HG02981 (cell line): ENCODE measurements around the gene MAP2K7.
"Not testable (repeated sequence)": the region's sequence is repeated elsewhere in the genome, so short reads cannot be mapped to it uniquely, and the experiment has no call there.

Experiments
- ATAC-seq: cut with Tn5 transposase; IDR thresholded peaks from one replicate; pipeline ENCODE4 v1.9.1; 2021; ENCODE audit warnings: mild to moderate bottlenecking, moderate library complexity; ENCODE audit not compliant: unreplicated experiment

Gene MAP2K7

DNA sequence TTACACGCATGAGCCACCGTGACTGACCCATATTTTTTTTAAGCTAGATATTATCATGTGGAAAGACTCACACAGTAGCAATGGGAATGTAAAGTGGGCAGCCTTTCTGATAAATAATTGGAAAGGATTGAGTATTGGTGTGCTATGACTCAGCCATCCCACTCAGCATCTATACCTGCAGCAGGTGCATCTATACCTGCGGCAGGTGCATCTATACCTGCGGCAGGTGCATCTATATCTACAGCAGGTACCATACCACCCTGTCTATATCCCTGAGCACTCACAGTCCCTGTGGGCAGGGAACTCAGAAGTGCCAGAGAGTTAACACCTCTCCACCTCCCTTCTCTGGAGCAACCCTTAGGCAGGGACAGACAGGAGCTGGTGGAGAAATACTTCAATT is 20.6 kb upstream of the MAP2K7 start:
- ATAC-seq, result no peak

DNA sequence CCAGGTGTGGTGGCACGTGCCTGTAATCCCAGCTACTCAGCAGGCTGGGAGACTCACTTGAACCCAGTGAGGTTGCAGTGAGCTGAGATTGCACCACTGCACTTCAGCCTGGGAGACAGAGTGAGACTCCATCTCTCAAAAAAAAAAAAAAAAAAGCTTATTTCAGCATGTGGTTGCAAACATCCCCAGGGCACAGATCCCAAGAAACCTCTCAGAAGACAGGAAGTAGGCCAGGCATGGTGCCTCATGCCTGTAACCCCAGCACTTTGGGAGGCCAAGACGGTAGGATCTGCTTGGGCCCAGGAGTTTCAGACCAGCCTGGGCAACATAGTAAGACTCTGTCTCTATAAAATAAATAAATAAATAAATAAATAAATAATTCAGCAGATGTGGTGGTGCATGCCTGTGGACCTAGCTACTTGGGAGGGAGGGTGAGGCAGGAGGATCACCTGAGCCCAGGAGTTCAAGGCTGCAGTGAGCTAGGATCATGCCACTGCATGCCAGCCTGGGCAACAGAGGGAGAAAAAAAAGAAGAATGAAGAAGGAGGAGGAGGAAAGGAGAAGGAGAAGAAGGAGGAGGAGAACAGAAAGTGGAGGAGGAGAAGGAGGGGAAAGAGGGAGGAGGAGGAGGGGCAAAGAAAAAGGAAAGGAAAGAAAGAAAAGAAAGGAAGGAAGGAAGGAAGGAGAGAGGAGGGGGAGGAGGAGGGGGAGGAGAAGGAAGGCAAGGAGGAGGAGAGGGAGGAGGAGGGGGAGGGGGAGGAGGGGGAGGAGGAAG is 19.7 kb upstream of the MAP2K7 start:
- no peak for ATAC-seq

DNA sequence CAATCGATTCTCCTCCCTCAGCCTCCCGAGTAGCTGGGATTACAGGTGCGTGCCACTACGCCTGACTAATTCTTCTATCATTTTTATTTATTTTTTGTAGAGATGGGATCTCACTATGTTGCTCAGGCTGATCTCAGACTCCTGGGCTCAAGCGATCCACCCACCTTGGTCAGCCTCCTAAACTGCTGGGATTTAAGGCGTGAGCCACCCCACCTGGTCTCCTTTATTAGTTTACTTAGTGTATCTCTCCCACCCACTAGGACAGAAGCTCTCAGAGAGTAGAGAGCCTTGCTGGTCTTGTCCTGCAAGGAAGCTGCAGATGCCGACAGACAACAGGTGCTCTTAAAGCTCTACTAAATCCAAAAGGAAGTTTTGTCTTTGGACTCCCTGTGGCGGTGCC is 17.9 kb upstream of the MAP2K7 start:
- ATAC-seq, result no peak

GRCh38 chr19:7887408-7888144 is 16.1 kb upstream of the MAP2K7 start:
- no peak for ATAC-seq

- ATAC-seq, result no peak
Observed at GRCh38 chr19:7888145-7888825, 15.4 kb upstream of the MAP2K7 start, which contains the start of gene LRRC8E. Gene LRRC8E, plus strand, starts transcription at chr19:7888510. Its CDS starts 7,094 bp downstream, at chr19:7895604.

DNA sequence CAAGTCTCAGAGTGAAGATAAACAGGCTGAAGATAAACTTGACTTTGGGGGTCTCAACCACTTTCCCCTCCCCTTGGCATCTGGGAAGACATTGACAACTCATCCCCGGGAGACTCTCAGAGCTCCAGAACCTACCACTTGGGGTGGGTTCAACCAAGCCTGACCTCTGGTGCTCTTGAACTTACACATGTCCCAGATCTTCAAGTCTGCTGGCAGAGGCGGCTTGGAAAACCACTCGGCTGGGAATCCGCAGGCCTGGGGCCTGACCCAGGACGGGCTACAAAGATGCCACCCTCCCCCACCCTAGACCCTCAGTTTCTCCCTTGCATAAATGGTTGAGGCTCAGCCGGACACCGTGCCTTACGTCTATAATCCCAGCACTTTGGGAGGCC is 14.9 kb upstream of the MAP2K7 start:
- no peak for ATAC-seq

- ATAC-seq, result not testable (repeated sequence)
Observed at GRCh38 chr19:7893362-7894101, 10.1 kb upstream of the MAP2K7 start.

DNA sequence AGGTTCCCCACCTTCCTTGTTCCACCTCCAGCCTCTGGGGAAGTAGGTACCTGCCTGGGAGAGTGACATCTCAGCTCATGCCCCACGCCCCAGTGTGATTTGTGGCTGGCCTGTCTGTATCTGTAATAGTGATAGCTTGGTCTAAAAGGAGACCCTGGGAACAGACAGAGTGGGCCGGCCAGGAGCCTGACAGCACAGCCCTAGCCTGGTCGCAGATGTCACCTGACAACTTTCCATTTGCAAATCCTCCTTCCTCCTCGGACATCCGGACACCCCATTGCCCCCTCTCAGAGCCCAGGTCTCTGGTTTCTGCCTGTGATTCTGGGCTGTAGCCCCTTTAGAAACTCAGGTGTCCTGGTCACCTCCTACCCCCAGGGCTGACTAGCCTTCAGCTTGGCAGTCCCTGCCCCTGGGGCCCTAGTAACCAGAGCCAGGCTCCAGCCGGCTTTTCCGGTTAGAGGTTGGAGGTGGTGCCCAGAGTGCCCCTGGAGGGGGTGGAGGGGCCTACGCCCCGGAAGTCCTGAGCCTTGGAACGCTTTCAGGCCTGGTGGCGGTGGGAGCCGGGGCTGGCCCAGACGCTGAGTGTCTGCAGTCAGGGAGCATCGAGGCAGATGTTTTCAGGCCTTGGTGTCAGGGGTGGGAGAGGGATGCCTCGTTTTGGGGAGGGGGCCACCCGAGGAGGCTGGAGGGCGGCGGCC is 8.9 kb upstream of the MAP2K7 start:
- ATAC-seq, result no peak

DNA sequence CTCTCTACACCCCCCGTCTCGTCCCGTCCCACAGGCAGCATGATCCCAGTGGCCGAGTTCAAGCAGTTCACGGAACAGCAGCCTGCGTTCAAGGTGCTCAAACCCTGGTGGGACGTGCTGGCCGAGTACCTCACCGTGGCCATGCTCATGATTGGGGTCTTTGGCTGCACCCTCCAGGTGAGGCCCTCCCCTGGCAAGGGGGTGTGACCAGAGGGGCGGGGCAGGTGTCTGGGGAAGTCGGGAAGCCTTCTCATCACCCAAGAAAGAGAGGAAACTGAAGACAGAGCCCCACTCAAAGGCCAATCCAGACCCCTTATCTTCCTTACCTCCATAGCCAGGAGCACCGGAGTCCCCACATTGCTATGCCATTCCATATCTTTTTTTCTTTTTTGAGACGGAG is 8.1 kb upstream of the MAP2K7 start:
- no peak for ATAC-seq

GRCh38 chr19:7897292-7897691 is 6.4 kb upstream of the MAP2K7 start:
- ATAC-seq, result no peak

DNA sequence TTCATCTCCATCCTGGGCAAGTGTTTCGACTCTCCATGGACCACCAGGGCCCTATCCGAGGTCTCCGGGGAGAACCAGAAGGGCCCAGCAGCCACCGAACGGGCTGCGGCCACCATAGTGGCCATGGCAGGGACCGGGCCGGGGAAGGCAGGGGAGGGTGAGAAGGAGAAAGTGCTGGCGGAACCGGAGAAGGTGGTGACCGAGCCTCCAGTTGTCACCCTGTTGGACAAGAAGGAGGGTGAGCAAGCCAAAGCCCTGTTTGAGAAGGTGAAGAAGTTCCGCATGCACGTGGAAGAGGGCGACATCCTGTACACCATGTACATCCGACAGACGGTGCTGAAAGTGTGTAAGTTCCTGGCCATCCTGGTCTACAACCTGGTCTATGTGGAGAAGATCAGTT is 4.7 kb upstream of the MAP2K7 start:
- no peak for ATAC-seq

GRCh38 chr19:7899751-7900378 is 3.8 kb upstream of the MAP2K7 start:
- no peak for ATAC-seq

GRCh38 chr19:7900401-7900870 is 3.2 kb upstream of the MAP2K7 start:
- ATAC-seq, result no peak

DNA sequence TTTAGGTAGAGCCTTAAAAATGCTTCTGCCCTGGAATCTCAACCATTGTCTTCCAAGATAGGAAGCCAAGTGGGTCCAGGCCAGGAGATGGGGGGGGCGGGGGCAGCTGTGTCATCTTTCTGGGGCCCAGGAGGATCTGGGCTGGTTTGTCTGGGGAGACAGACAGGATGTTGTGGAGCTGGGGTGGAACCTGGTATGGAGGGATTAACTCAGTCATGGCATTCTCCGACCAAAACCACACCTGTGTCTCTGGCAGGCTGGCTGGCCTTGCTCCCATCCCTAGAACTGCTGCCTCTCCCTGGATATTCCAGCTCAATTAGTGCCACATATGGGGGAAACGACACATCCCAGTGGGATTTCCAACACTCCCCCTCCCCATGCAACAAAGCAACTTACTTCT is 2.7 kb upstream of the MAP2K7 start:
- no peak for ATAC-seq

DNA sequence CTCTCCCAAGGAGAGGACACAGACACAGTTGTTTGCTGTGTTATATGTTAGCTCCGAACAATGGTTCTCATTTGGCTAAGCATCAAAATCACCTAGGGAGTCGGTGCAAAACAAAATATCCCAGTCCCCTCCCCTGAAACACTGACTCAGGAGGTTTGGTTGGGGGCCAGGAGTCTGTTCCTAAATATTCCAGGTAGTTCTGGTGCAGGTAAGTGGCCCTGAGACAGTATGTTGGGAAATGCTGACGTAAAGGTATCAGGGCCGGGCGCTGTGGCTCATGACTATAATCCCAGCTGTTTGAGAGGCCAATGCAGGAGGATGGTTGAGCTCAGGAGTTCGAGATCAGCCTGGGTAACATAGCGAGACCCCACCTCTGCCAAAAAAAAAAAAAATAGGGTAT is 2.3 kb upstream of the MAP2K7 start:
- no peak for ATAC-seq

DNA sequence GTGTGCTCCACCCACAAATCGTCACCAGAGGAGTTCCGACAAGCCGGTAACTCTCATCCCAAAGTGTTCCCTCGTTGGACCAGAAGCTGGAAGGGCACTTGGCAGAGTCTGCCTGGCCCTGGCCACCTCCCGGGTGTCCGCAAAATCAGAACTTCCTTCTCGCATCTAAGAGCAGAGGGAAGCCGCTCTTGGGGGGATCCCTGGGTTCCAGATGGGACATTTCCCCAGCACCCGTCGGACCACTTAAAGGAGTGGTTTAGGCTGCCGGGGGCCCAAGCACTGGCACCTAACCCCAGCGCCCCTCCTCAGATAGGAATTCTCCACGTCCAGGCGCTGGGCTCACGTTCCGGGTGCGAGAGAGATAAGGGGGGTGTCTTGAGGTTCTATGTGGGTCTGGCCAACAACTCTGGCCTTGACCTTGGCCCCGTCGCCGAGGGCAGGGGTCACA is 857 bp upstream of the MAP2K7 start:
- no peak for ATAC-seq

GRCh38 chr19:7904074-7905020 is 670 bp downstream of the MAP2K7 start:
- peak; percentile 21 for ATAC-seq

DNA sequence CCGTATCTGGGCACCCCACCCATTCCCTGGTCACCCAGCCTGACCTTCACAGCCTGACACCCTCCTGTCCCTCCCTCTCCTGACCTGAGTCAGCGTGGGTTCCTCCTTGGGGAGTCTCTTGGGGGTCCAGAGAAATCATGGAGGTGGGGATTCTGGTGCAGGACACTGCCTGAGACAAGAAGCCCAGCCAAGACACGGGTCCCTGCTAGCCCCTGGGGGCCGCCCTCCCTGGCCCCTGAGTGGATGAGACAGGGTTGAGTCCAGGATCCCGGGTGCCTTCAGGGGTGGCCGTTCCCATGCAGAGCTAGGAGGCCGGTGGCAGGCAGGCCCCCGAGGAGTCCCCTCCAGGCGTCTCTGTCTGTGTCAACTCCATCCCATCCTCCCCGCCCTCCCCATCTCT is 1.6 kb downstream of the MAP2K7 start:
- no peak for ATAC-seq

DNA sequence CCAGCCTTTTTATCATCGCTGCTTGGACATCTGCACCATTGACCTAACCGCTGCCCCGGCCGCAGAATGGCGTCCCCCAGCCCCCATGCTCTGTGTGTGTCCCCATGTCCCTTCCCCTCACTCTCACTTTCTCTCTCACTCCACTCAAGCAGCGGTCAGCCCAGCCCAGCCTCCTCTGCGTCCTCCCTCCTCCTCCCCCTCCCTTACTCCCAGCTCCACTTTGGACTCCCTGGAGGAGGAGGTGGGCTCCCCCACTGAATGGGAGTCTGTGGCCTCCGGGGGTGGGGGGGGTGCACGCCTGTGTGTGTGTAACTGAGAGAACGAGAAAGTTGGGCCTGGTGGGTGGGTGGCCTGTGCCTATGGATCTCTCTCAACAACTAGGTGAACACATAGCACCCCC is 2.2 kb downstream of the MAP2K7 start:
- no peak for ATAC-seq
